ENCODE results near the gene CSTF3.
"Not testable (repeated sequence)": the region's sequence is repeated elsewhere in the genome, so short reads cannot be mapped to it uniquely, and the experiment has no call there.

The CSTF3 gene

GRCh38 chr11:33135216-33135615, 26.1 kb downstream of the CSTF3 start:
- TF ChIP-seq CTCF (IDR thresholded peaks at IDR 0.05; ENCODE audit: low read depth, low read length), result no peak

GRCh38 chr11:33134276-33134675, 27.0 kb downstream of the CSTF3 start:
- TF ChIP-seq CTCF (IDR thresholded peaks at IDR 0.05; ENCODE audit: low read depth, low read length), result no peak
- H3K4me3 ChIP-seq (ENCODE audit: low read depth, low read length), result no peak overlapping the region

More at GRCh38 chr11:33135216-33135615, 26.1 kb downstream of the CSTF3 start:
- no peak overlapping the region for H3K4me3 ChIP-seq (ENCODE audit: low read depth, low read length)

DNA sequence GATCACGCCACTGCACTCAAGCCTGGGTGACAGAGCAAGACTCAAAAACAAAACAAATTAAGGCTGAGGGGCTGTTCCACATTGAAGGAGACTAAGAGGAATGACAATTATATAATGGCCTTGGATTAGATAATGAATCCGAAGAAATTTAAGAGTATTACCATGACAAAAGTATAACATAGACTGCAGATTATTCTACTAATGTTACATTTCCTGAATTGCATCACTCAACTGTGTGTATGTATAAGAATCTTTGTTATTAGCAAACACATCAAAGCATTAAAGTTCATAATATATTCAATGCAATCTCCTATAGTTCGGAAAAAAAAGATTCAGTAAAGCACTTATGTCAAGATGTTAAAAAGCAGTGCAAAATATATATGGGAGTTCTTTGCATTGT, 27.5 kb downstream of the CSTF3 start:
- no peak overlapping the region for H3K4me3 ChIP-seq (ENCODE audit: low read depth, low read length)
- no peak for TF ChIP-seq CTCF (IDR thresholded peaks at IDR 0.05; ENCODE audit: low read depth, low read length)

GRCh38 chr11:33132510-33132909, 28.8 kb downstream of the CSTF3 start:
- no peak for TF ChIP-seq CTCF (IDR thresholded peaks at IDR 0.05; ENCODE audit: low read depth, low read length)

DNA sequence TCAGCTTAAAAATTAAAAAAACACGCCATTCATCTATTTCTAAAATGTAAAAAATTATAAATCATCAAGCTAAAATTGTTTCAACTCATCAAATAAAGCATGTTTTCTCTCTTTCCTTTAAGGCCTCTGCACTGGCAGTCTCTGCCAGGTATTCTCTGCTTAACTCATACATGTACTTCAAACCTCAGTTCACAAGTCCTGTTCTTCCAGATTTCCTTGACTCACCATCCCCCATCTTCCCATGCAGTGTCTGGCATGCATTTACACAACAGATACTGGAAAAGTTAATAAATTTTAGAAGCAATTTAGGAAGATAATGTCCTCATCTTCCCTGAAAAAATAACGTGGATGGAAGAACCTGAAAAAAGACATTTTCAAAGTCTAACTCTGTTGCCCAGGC, 32.5 kb downstream of the CSTF3 start:
- no peak overlapping the region for H3K4me3 ChIP-seq (ENCODE audit: low read depth, low read length)

More at GRCh38 chr11:33132510-33132909, 28.8 kb downstream of the CSTF3 start:
- no peak overlapping the region for H3K4me3 ChIP-seq (ENCODE audit: low read depth, low read length)

DNA sequence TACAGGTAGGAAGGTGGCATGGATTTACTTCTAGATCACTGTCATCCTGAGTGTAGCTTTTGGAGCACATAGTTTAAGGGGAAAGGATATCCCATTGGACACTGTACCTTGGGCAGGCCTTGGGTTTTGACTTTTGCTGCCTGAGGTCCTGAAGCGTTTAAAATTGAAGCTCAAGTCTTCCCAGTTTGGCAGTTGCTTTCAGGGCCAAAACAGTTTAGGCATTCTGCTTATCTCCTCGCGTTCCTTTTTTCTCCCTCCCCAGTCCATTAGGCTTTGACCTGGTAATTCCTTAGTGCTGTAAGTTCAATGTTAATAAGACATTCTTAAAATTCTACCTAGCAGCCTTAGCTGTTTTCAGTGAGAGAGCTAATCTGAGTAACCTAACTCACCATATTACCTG, 35.7 kb downstream of the CSTF3 start:
- TF ChIP-seq CTCF (IDR thresholded peaks at IDR 0.05; ENCODE audit: low read depth, low read length), result no peak
- no peak overlapping the region for H3K4me3 ChIP-seq (ENCODE audit: low read depth, low read length)

More for the DNA sequence above, 32.5 kb downstream of the CSTF3 start:
- TF ChIP-seq CTCF (IDR thresholded peaks at IDR 0.05; ENCODE audit: low read depth, low read length), result no peak

DNA sequence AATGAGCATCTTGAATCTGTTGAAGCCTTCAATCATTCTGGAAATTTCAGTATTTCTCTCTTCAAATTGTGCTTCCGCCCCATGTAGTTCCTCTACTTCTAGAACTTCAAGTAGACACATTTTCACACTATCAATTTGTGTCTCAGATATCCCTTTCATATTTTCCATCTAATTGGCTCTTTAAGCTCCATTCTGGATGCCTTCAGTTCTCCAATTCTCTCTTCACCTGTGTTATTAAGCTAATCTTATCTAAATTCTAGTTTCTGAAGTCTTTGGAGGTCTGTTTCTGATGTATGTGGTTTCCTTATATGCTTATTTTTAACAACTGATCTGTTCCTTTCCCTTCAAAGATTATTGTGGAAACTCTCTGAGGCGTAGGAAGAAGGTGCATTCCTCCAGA, 36.3 kb downstream of the CSTF3 start:
- TF ChIP-seq CTCF (IDR thresholded peaks at IDR 0.05; ENCODE audit: low read depth, low read length), result no peak
- no peak overlapping the region for H3K4me3 ChIP-seq (ENCODE audit: low read depth, low read length)

DNA sequence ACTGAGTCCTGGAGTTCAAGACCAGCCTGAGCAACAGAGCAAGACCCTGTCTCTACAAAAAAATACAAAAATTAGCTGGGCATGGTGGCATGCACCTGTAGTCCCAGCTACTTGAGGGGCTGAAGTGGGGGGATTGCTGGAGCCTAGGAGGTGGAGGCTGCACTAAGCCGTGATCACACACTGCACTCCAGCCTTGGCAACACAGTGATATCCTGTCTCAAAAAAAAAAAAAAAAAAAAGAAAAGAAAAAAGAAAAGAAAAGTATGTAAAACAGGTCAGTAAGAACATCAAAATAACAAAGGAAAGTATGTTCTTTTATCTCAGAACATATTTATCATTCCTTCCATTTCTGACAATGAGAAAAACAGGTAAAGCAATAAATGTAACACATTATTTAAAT, 38.6 kb downstream of the CSTF3 start:
- H3K4me3 ChIP-seq (ENCODE audit: low read depth, low read length), result not testable (repeated sequence)
